HG03159 (cell line): Measurements from ENCODE around the gene SLC44A5.
"Not testable (repeated sequence)": the region's sequence is repeated elsewhere in the genome, so short reads cannot be mapped to it uniquely, and the experiment has no call there.

ENCODE experiments used
- ATAC-seq: cut with Tn5 transposase; IDR thresholded peaks from one replicate; pipeline ENCODE4 v1.9.1; 2021; ENCODE audit warnings: mild to moderate bottlenecking, moderate library complexity; ENCODE audit not compliant: unreplicated experiment

The SLC44A5 gene

DNA sequence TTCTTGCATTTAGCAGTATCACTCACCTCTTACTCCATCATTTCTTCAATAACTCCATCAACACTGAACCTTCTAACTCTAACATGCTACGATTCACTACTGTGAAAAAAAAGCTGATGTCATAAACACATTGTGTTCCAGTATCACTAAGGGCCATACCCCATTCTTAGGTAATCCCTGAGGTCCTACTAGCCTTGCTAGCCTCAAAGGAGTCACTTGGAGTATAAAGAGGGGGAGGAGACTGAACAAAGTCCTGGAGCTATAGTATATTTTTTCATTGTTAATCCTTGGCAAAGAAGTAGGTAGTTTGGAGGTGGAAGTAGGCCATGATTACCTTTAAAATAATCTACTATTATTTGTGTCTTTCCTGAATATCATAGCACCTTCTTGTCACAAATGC, at the start of gene SLC44A5:
SLC44A5 (minus strand) TSS at position 101 of the 400 bp plus-strand sequence. CDS start 69,667 bp downstream, outside the sequence.
- no peak for ATAC-seq

DNA sequence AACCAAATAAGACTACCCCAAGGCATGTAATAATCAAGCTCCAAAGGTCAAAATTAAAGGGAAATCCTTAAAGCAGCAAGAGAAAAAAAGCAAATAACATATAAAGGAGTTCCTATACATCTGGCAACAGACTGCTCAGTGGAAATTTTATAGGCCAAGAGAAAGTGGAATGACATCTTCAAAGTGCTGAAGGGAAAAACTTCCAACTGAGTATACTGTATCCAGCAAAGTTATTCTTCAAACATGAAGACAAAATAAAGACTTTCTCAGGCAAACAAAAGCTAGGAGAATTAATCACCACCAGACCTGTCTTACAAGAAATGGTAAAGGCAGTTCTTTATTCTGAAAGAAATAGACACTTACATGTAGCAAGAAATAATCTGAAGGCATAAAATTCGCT, 45.0 kb upstream of the SLC44A5 start:
- no peak for ATAC-seq

DNA sequence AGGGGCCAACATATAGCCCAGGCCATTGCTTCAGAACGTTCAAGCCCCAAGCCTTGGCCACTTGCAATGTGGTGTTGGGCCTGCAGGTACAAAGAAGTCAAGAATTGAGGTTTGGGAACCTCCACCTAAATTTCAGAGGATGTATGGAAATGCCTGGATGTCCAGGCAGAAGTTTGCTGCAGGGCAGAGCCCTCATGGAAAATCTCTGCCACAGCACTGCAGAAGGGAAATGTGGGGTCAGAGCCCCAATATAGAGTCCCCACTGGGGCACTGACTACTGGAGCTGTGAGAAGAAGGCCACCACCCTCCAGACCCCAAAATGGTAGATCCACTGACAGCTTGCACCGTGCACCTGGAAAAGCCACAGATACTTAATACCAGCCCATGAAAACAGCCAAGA, 36.3 kb upstream of the SLC44A5 start:
- ATAC-seq: not testable (repeated sequence)

DNA sequence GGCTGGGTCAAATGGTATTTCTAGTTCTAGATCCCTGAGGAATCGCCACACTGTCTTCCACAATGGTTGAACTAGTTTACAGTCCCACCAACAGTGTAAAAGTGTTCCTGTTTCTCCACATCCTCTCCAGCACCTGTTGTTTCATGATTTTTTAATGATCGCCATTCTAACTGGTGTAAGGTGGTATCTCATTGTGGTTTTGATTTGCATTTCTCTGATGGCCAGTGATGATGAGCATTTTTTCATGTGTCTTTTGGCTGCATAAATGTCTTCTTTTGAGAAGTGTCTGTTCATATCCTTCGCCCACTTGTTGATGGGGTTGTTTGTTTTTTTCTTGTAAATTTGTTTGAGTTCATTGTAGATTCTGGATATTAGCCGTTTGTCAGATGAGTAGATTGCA, 34.2 kb upstream of the SLC44A5 start:
- not testable (repeated sequence) for ATAC-seq

DNA sequence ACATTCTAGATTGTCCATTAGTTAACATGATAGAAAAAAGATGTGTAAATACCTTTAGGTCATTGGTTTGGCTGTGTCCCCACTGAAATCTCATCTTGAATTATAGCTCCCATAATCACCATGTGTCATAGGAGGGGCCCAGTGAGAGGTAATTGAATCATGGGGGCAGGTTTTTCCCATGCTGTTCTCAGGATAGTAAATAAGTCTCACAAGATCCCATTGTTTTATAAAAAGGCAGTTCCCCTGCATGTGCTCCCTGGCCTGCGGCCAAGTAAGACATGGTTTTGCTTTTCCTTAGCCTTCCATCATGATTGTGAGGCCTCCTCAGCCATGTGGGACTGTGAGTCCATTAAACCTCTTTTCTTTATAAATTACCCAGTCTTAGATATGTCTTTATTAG, 32.5 kb upstream of the SLC44A5 start:
- ATAC-seq: no peak

DNA sequence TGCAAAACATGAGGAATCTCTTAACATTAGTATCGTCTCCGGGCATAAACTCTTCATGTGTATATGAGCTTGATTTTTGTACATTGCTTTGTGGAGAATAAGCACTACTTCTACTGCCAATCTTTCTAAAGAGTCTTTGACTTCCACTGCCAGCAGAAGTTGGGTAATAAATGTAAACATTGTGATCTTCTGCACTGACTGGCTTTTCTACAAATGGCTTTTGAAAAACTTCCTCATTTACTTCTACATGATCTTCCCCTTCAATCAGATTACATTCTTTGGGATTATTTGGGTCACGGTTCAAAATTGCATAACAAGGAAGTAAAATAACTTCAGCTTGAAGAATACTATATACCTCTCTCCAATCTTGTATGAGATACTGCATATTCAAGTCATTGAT, 30.4 kb upstream of the SLC44A5 start:
- ATAC-seq: no peak

DNA sequence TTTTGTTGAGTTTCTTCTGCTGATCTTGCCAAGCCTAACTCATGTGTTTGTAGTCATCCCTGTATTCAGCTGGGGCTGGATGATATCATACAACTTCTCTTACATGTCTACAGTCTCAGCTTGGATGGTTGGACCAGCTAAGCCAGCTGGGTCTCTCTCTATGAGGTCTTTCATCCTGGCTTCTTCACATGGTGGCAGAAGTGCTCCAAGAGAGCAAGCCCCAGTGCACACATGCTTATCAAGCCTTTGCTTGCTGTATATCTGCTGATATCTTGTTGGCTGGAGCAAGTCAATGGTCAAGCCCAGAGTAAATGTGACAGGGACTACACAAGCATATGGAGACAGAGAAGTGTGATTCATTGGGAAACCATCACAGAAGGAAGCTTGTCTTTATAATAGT, 29.2 kb upstream of the SLC44A5 start:
- no peak for ATAC-seq

DNA sequence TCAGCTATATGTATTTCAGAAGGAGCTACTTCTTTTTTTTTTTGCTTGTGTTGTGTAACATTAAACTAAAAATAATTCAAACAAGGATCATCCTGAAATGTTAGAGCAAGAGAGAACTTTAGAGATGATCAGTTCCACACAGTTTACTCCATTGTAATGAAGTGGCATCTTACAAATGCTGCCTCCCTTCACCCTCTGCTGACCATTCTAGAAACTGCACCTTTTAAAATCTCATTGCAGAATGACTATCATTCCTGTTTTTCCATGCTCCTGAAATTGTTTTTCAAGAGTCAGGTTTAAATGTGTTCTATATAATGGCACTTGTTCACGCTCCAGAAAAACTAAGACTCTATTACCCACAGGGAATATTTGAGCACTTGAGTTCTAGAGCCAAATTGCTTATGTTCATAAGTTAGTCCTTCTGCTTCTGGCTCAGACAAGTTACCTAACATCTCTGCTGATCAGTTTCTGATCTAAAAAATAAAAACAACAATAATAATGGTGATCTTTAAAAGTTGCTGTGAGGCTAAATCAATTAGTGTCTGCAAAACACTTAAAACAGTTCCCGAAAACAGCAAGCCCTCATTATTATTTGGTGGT, 21.5 kb upstream of the SLC44A5 start:
- ATAC-seq: peak; percentile 89

DNA sequence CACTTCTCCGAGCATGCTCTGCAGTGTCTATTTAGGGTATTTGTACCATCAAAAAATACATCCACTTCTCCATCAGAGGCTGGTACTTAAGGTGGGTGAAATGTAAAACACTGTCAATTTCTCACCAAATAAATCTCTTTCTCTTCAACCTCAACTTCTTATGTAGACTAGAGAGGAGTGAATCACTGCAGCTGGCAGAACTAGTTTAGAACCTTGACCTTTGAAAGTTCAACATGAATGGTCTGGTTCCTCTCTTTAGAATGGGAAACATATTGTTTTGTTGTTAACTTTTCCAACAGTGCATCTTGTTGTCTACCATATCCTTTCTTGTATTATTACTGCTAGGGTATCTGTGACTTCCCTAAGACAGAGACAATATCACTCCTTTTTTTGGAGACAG, 20.1 kb upstream of the SLC44A5 start:
- no peak for ATAC-seq

DNA sequence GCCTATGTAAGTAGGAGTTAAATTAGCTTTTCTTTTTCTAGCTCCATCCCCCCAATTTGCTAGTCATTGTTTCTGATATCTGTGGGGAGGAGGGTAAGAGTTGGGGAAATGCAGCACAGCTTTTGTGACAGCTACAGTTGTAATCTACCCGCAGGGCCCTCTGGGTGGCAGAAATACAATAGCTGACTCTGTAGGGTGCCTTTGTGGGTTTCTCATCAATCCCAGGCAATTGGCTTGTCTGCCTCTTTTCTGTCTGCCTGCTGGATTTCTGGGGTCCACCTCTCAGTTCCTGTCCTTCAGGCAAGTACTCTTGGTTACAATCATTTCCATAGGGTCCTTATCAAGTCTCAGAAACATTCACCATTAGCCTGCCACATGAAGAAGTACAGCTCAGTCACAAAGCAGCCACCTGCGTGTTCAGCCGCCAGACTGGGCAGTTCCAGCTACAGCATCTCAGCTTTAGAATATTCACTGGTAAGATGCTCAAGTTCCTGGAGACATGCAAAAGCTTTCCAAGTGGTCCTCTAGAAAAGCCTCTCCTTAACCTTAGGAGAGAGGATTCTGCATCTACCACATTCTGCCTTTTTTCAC, 19.2 kb upstream of the SLC44A5 start:
- ATAC-seq: no peak

DNA sequence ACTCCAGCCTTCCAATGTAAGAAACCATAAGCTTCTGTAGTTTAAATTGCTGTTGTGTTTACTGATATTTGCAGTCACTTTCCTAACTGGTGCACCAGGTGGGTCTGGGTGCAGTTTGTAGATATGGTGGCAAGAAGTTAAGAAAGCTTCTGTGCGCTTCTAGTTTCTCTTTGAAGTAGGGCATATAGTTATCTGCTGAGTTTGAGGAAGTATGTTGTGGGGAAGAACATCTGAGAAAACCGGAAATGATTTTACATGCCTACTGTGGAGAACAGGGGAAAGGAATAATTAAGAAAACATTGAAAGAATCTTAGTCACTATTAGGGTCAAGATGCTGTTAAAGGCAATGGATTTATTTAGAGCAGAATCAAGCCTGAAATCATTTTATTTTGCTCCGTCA, 14.9 kb upstream of the SLC44A5 start:
- ATAC-seq: no peak

DNA sequence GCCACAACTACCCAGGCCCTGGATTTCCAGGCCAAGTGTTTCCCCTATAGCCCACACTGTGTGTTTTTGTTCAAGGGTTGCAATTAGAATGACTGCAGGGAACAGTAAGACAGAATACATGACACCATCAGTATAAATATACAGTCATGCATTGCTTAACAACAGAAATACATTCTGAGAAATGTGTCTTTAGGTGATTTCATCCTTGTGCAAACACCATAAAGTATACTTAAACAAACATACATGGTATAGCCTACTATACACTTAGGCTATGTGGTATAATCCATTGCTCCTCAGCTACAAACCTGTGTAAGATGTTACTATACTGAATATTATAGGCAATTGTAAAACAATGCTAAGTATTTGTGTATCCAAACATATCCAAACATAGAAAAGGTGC, 7.5 kb upstream of the SLC44A5 start:
- no peak for ATAC-seq

DNA sequence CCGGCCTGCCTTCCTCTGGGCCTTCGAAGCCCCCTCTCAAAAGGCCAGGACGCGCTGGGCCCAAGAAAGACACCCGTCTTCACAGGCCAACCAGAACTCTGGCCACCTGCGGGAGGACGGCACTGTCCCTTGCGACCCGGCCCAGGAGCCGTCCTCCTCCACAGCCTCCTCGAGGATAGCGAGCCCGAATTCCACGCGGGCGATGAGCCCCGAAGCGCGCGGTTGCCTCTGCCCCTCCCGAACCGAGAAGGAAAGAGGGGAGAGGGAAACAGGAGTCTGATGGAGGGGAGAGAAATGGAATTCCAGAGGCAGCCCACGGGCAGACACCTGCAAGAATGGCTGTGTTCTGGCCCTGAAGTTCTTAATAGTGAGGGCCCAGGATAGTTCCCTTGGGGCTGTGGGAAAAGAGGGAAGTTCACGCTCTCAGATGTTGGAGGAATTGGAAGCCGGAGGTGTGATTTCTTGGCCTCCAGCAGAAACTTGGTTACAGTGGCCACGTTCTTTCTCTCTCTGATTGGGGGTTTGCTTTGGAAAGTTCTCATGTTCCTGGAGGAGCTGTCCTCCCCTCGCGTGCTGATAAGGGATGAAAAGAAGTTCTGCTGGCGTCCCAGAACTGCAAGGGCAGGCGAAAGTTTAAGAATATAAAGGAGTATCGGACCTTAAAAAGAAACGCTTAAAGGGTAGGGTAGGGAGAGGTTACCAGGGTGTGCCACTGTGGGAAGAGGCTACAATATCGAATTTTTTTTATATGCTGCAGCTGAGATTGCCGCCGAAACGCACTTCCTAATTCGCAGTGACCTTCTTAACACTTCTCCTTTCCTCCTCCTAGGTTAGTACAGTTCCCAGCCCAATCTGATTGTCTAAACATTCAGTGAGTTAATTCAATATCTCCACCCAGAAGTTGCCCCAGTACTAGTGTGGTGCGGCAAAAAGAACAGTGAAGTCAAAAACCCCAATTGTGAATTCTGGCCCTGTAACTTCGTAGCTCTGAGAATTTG, 5.8 kb upstream of the SLC44A5 start:
- ATAC-seq: no peak

DNA sequence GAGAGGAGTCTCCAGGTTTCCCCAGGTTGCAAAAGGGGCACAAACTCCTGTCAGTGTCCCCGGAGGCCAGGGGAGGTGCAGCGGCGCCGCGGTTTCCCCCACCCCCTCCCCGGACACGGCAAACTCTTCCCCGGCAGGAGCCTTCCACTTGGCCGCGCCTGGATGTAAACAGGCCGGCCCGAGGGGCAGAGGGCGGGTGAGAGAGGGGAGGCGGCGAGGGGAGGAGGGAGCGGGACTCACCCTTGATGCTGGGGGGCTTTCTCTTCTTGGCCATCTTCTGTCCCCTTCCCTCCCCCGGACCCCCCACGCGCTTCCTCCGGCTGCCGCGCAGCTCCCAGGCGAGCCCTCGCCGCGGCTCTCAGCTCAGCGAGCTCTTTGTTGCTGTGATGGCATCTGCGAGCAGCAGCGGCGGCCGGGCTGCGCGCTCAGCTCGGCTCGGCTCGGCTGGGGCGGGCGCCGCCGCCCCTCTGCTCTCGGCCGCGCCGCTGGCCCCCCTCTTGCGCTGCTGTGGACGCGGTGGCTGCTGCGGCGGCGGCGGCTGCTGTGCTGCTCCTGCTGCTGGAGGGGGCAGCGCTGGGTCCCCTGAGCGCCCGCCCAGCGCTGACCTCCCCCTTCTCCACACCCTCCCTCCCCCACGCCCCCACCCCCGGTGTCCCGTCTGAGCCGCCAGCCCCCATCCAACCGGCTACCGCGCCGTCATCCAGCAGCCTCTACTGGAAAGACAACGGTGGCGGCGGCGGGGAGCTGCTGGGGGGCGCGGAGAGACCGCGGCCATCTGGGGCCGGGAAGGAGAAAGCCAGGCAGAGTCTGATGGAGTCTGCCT, 4.9 kb upstream of the SLC44A5 start:
- peak; percentile 53 for ATAC-seq

DNA sequence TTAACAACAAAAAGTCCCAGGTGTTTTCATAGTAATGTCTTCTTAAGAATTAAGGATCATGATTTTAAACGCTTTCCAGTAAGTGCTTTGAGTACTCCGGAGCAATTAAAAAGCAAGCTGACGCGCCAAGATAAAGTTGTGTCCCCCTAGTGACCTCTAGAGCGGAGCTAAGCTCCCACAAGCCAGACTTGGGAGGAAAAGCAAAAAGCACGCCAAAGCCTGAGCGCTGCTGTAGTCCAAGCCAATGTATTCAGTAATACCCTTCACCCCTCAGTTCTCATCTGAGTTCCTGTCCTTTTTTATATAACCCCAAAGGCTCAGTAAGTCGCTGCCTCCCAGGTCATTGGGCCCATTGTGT, 3.5 kb upstream of the SLC44A5 start:
- ATAC-seq: peak; percentile 1

DNA sequence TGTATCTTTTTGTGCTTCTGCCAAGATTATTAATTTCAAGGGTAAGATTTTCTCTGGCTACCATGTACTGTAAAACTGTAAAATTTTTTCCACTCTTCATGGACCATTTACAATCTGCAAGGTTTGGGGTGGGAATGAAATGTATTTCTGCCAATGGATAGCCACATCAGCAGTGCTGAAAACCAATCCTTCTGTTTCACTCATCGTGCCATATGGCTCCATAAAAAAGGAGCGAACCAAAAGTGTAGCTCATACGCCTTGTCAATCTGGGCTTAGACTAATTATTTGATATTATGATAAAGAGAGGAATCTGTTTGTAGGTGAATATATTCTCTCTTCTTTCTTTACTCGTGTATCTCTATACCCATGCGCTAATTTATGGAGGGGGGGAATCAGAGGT, 3.0 kb upstream of the SLC44A5 start:
- no peak for ATAC-seq

DNA sequence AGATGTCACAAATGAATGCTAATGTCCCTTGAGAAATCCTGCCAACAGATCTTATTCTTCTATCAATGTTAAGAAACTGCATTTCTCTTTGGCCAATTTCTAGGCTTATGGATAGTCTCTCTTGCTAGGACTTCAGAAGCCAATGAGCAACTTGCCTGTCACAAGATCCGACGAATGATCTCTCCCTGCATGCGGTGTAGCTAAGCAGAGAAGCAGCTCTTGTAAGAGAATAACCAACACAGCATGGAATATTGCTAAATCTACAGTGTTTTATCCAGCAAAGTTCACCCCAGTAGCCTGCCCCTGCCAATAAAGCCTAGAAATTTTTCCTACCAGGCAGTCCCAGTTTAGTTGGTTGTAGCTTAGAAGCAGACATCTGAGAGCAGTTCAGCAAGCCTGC, 2.1 kb upstream of the SLC44A5 start:
- ATAC-seq: no peak

DNA sequence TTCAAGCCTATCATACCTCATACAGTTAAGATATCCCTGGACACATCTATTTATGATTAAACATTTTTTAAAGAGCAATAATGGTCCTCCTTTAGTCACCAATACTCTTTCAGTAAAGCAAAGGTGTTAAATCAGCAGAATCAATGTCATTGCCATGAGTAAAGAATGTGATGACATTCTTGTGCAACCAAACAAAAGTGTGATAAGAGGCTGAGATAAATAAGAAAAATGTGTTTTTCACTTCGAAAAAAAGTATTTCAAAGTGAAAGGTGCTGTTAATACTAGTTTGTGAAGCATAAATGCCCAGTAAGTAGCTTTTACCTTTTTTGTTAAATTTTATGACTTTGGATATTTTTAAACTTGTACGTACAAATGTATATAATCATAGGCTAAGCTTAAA, 8.4 kb downstream of the SLC44A5 start:
- no peak for ATAC-seq

DNA sequence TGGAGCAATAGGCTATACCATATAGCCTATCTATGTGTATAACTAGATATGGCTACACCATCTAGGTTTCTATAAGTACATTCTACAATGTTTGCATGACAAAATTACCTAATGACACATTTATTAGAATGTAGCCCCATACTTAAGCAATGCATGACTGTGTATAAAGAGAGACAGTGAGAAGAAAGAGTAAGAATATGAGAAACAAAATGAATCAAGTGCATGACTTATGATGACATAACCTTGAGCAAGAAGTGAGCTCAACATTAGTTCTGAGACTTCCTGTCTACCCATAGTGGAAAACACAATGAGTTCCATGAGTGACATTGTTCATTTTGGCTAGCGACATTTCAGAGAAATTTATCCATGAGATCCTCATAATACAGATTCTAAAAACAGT, 10.1 kb downstream of the SLC44A5 start:
- no peak for ATAC-seq

DNA sequence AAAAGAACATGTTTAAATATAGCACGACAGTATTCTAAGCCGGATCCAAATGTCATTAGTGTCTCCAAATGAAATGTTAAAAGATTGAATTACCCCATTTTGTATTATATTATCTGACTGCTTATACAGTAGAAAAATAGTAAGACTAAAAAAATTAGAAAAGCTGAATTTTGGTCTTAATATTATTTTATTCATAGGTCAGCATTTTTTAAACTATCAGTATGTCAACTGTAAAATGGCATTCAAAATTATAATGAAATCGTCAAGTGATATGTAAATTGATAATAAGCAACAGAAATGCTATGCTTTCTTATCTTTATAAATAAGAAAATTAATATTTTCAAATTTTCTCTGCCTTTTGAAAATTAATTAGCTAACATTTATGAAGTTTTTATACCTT, 16.6 kb downstream of the SLC44A5 start:
- no peak for ATAC-seq

DNA sequence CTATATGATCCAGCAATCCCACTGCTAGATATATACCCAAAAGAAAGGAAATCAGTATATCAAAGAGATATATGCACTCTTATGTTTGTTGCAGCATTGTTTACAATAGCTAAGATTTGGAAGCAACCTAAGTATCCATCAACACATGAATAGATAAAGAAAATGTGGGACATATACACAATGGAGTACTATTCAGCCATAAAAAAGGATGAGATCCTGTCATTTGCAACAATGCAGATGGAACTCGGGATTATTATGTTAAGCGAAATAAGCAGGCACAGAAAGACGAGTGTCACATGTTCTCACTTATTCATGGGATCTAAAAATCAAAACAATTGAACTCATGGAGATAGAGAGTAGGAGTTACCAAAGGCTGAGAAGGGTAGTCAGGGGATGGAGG, 17.5 kb downstream of the SLC44A5 start:
- not testable (repeated sequence) for ATAC-seq
